ENCODE data around the gene DDX49. TPM values are rescaled to one million over a fixed set of nuclear protein-coding genes. Genes with fewer than 3 reads are reported as not detected.
A peak's percentile ranks its signal among the peaks of the same experiment; 100 is the strongest.

DDX49 gene
- total and polyA plus RNA-seq, 2 of the 4 experiments (the other 2 are of a cell fraction) = 50.9 to 52.1 TPM

DNA sequence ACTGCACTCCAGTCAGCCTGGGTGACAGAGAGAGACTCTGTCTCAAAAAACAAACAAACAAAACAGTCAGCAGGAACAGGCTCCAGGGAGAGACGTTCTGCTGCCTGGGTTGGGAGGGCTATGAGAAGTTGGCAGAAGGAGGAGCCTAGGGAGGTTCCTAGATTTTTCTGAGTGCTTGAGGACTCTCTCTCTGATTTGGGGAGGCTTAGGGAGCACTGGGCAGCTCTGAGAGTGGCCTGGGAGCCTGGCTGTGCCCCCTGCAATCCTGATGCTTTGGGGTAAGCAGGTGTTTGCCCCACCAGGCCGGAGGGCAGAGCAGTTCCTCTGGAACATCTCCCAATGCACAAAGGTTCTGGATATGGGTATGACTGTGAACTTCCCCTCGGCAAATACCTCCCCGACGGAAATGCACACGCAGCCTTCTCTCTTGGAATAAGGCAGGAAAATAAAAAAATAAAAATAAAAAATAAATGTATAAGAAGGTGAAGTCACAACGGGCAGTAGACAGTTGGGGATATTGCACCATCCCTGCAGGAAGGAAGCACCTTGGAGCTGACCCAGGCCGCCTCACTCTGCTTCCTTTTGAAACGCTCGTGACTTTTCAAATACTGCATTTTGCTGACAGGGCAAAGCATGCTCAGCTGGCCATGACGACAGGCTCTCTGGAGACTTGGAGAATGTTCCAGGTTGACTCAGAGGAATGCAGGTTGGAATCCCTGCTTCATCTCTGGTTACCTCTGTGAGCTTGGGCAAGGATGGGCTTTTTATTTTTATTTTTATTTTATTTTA is 48.0 kb downstream of the DDX49 start:
- Histone ChIP-seq H2BK20ac (ENCODE audit: low read depth, low read length) (0 out of 2 replicates have a peak overlapping the region, but pooled peaks have one; percentile 3), H3K4me2 (ENCODE audit: low read depth, low read length) (no peak overlapping the region), H2BK120ac (ENCODE audit: low read depth, low read length) (0 out of 2 replicates have a peak overlapping the region, but pooled peaks have one; percentile 60), H2AK9ac (replicated peaks; ENCODE audit: low read depth, low read length, poor library complexity) (no peak overlapping the region), H2BK15ac (ENCODE audit: low read depth, low read length) (no peak overlapping the region; the same call in 2 of the 3 replicates), H2AFZ (replicated peaks; ENCODE audit: low read length, poor library complexity) (peak overlapping the region; percentile 69), H3K4me1 (ENCODE audit: control insufficient read depth, insufficient read depth, low read length) (peaks cover 10% of the 10 kb centered on the region), H3K14ac (replicated peaks; ENCODE audit: low read depth, low read length) (peak overlapping the region; percentile 5; the same call in 1 of the 2 replicates), H3K27ac (ENCODE audit: insufficient read depth, low read length) (no peak overlapping the region), H4K91ac (ENCODE audit: insufficient read depth, low read depth, low read length) (no peak overlapping the region), H2BK5ac (ENCODE audit: low read depth, low read length, poor library complexity, severe bottlenecking) (no peak overlapping the region), H3K9me3 (ENCODE audit: control insufficient read depth, insufficient read depth, low read length) (no peaks in the 10 kb centered on the region), H3K27me3 (ENCODE audit: control insufficient read depth, insufficient read depth, low read length) (no peaks in the 10 kb centered on the region), H3K36me3 (ENCODE audit: control insufficient read depth, insufficient read depth, low read length) (no peaks in the 10 kb centered on the region), H2AK5ac (ENCODE audit: low read depth, low read length) (no peak overlapping the region), H3K18ac (ENCODE audit: low read depth, low read length) (no peak overlapping the region), H3K9ac (ENCODE audit: low read depth, low read length) (no peak overlapping the region), H3K23ac (ENCODE audit: low read depth, low read length) (no peak overlapping the region), H3K9me1 (ENCODE audit: insufficient read depth, low read length) (no peaks in the 10 kb centered on the region), H4K5ac (ENCODE audit: low read depth, low read length) (no peak overlapping the region), H4K20me1 (ENCODE audit: insufficient read depth, low read length) (no peaks in the 10 kb centered on the region), H3K56ac (ENCODE audit: extremely low read depth, insufficient read depth, low read length) (no peak overlapping the region), H3K4ac (ENCODE audit: low read depth, low read length) (no peak overlapping the region), H3K4me3 (ENCODE audit: insufficient read depth, low read depth, low read length) (no peak overlapping the region), H4K8ac (ENCODE audit: low read depth in 2 of 2, low read length in 2 of 2) (peak overlapping the region in 1 of 2 experiments; percentile 24; a peak in 1 of 4 replicates), H3K79me1 (ENCODE audit: low read depth in 1 of 2, low read length in 2 of 2) (no peaks in the 10 kb centered on the region)
- TF ChIP-seq RFX5 (IDR thresholded peaks at IDR 0.05; ENCODE audit: low read depth, low read length) (no peak), CEBPB (IDR thresholded peaks at IDR 0.05; ENCODE audit: low read depth, low read length) (0 out of 2 replicates have a peak, but pooled peaks have one; percentile 9), NFE2L2 (IDR thresholded peaks at IDR 0.05; ENCODE audit: low read depth, low read length) (no peak), SMC3 (IDR thresholded peaks at IDR 0.05; ENCODE audit: low read depth, low read length) (no peak), MAFK (IDR thresholded peaks at IDR 0.05; ENCODE audit: low read depth, low read length) (peak; percentile 94), CHD1 (IDR thresholded peaks at IDR 0.05; ENCODE audit: low read depth, low read length) (no peak), RCOR1 (IDR thresholded peaks at IDR 0.05; ENCODE audit: insufficient replicate concordance, low read length) (no peak), RAD21 (IDR thresholded peaks at IDR 0.05; ENCODE audit: low read length) (no peak)
- TF ChIP-seq, protein P1, sequence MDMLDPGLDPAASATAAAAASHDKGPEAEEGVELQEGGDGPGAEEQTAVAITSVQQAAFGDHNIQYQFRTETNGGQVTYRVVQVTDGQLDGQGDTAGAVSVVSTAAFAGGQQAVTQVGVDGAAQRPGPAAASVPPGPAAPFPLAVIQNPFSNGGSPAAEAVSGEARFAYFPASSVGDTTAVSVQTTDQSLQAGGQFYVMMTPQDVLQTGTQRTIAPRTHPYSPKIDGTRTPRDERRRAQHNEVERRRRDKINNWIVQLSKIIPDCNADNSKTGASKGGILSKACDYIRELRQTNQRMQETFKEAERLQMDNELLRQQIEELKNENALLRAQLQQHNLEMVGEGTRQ (IDR thresholded peaks at IDR 0.05; ENCODE audit: low read depth, low read length) = no peak
- BruUV-seq (replicated peaks) = no TSS peak
- in situ Hi-C loops (cut with MboI; ENCODE audit: low sequenced_read_pairs) = no loop called here
- 56% methylated on average over 3 of the region's 11 CpGs; no CpG with 5 or more reads in 1 of the 2 experiments for WGBS, 2 experiments (ENCODE audit: extremely low coverage in 2 of 2, insufficient read length in 1 of 2)
- ATAC-seq (ENCODE audit: low read depth) (peak; percentile 53), DNase-seq (peak; percentile 32)
- intact Hi-C loops (cut with micrococcal nuclease) = no loop called here
- dilution Hi-C loops (cut with HindIII; ENCODE audit: low sequenced_read_pairs, unreplicated experiment) = no loop called here
- ChIA-PET CTCF (no interaction called here), POLR2A (ENCODE audit: unreplicated experiment) (no interaction called here)
